Right lobe of liver (tissue), 4 donors: Measurements from ENCODE around the gene CORO7.

Source experiments
- POLR2A ChIP-seq: fragments of 450-650 bp; IDR thresholded peaks from one replicate; pipeline ENCODE4 v1.6.1; 2017; ENCODE audit warnings: antibody characterized with exemption, mild to moderate bottlenecking
- TF ChIP-seq, protein P1 (sequence below), 4 donors: fragments of 200-600 bp in 3 of 4; fragments of 450-650 bp in 1 of 4; IDR thresholded peaks; one replicate each; pipeline versions ENCODE4 v1.5.1 to v1.8.0; 2016 to 2022; ENCODE audit warnings: antibody characterized with exemption in 4 of 4, mild to moderate bottlenecking in 2 of 4
- donor health status: DM: no; HTN: no; CAD: no.
- donor health status: DM: no; HTN: no; CAD: no.
- donor health status: DM: no; HTN: yes; CAD: no.

- TF ChIP-seq, protein P1, sequence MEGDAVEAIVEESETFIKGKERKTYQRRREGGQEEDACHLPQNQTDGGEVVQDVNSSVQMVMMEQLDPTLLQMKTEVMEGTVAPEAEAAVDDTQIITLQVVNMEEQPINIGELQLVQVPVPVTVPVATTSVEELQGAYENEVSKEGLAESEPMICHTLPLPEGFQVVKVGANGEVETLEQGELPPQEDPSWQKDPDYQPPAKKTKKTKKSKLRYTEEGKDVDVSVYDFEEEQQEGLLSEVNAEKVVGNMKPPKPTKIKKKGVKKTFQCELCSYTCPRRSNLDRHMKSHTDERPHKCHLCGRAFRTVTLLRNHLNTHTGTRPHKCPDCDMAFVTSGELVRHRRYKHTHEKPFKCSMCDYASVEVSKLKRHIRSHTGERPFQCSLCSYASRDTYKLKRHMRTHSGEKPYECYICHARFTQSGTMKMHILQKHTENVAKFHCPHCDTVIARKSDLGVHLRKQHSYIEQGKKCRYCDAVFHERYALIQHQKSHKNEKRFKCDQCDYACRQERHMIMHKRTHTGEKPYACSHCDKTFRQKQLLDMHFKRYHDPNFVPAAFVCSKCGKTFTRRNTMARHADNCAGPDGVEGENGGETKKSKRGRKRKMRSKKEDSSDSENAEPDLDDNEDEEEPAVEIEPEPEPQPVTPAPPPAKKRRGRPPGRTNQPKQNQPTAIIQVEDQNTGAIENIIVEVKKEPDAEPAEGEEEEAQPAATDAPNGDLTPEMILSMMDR (IDR thresholded peaks at IDR 0.05), result no peak
- no peak for TF ChIP-seq POLR2A
Observed at GRCh38 chr16:4370151-4370550, 46.2 kb downstream of the CORO7 start.
